Measurements from ENCODE around the gene NFATC3.

The NFATC3 gene

DNA sequence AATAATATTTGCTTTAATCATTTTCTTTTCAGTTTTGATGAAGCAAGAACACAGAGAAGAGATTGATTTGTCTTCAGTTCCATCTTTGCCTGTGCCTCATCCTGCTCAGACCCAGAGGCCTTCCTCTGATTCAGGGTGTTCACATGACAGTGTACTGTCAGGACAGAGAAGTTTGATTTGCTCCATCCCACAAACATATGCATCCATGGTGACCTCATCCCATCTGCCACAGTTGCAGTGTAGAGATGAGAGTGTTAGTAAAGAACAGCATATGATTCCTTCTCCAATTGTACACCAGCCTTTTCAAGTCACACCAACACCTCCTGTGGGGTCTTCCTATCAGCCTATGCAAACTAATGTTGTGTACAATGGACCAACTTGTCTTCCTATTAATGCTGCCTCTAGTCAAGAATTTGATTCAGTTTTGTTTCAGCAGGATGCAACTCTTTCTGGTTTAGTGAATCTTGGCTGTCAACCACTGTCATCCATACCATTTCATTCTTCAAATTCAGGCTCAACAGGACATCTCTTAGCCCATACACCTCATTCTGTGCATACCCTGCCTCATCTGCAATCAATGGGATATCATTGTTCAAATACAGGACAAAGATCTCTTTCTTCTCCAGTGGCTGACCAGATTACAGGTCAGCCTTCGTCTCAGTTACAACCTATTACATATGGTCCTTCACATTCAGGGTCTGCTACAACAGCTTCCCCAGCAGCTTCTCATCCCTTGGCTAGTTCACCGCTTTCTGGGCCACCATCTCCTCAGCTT lies 105.8 kb downstream of the NFATC3 start:
- Histone ChIP-seq H3K4me2 (no peak overlapping the region), H3K4me3 (IDR thresholded peaks at IDR 0.05; ENCODE audit: insufficient read depth, low read depth, low read length) (no peak overlapping the region), H3K27me3 (ENCODE audit: insufficient read depth, low read depth) (no peaks in the 10 kb centered on the region), H3K4me1 (ENCODE audit: low read depth, poor library complexity, severe bottlenecking) (no peaks in the 10 kb centered on the region), H2AFZ (ENCODE audit: low read depth) (no peak overlapping the region), H3K9ac (no peak overlapping the region), H4K20me1 (ENCODE audit: insufficient read depth) (no peaks in the 10 kb centered on the region), H3K27ac (no peak overlapping the region), H3K79me2 (ENCODE audit: insufficient read depth, low read depth) (no peaks in the 10 kb centered on the region), H3K36me3 (ENCODE audit: insufficient read depth) (no peaks in the 10 kb centered on the region)
- no peak for TF ChIP-seq CTCF (conservative IDR thresholded peaks at IDR 0.05; ENCODE audit: low read depth, low read length)

GRCh38 chr16:68194251-68194650 lies 109.1 kb downstream of the NFATC3 start:
- no peaks in the 10 kb centered on the region for H4K20me1 ChIP-seq (ENCODE audit: insufficient read depth)
- H3K4me1 ChIP-seq (ENCODE audit: low read depth, poor library complexity, severe bottlenecking): no peaks in the 10 kb centered on the region
- H3K27me3 ChIP-seq (ENCODE audit: insufficient read depth, low read depth): no peaks in the 10 kb centered on the region
- H3K27ac ChIP-seq: no peak overlapping the region
- no peak overlapping the region for H3K4me3 ChIP-seq (IDR thresholded peaks at IDR 0.05; ENCODE audit: insufficient read depth, low read depth, low read length)
- H3K79me2 ChIP-seq (ENCODE audit: insufficient read depth, low read depth): no peaks in the 10 kb centered on the region
- H2AFZ ChIP-seq (ENCODE audit: low read depth): no peak overlapping the region
- TF ChIP-seq CTCF (conservative IDR thresholded peaks at IDR 0.05; ENCODE audit: low read depth, low read length): no peak
- no peaks in the 10 kb centered on the region for H3K36me3 ChIP-seq (ENCODE audit: insufficient read depth)
- no peak overlapping the region for H3K4me2 ChIP-seq
- H3K9ac ChIP-seq: no peak overlapping the region

GRCh38 chr16:68197250-68197649 lies 112.1 kb downstream of the NFATC3 start:
- H3K9ac ChIP-seq: no peak overlapping the region
- no peak overlapping the region for H3K4me2 ChIP-seq
- H2AFZ ChIP-seq (ENCODE audit: low read depth): no peak overlapping the region
- H3K36me3 ChIP-seq (ENCODE audit: insufficient read depth): no peaks in the 10 kb centered on the region
- H4K20me1 ChIP-seq (ENCODE audit: insufficient read depth): no peaks in the 10 kb centered on the region
- TF ChIP-seq CTCF (conservative IDR thresholded peaks at IDR 0.05; ENCODE audit: low read depth, low read length): no peak
- H3K4me1 ChIP-seq (ENCODE audit: low read depth, poor library complexity, severe bottlenecking): peaks cover 21% of the 10 kb centered on the region
- no peak overlapping the region for H3K27ac ChIP-seq
- H3K27me3 ChIP-seq (ENCODE audit: insufficient read depth, low read depth): no peaks in the 10 kb centered on the region
- no peak overlapping the region for H3K4me3 ChIP-seq (IDR thresholded peaks at IDR 0.05; ENCODE audit: insufficient read depth, low read depth, low read length)
- H3K79me2 ChIP-seq (ENCODE audit: insufficient read depth, low read depth): no peaks in the 10 kb centered on the region

- Histone ChIP-seq H3K4me1 (ENCODE audit: low read depth, poor library complexity, severe bottlenecking) (peaks cover 25% of the 10 kb centered on the region), H3K27me3 (ENCODE audit: insufficient read depth, low read depth) (no peaks in the 10 kb centered on the region), H3K9ac (no peak overlapping the region), H3K4me2 (no peak overlapping the region), H3K27ac (no peak overlapping the region), H4K20me1 (ENCODE audit: insufficient read depth) (no peaks in the 10 kb centered on the region), H3K79me2 (ENCODE audit: insufficient read depth, low read depth) (no peaks in the 10 kb centered on the region), H3K4me3 (IDR thresholded peaks at IDR 0.05; ENCODE audit: insufficient read depth, low read depth, low read length) (no peak overlapping the region), H2AFZ (ENCODE audit: low read depth) (no peak overlapping the region), H3K36me3 (ENCODE audit: insufficient read depth) (no peaks in the 10 kb centered on the region)
- no peak for TF ChIP-seq CTCF (conservative IDR thresholded peaks at IDR 0.05; ENCODE audit: low read depth, low read length)
These were observed 115.1 kb downstream of the NFATC3 start for GRCh38 chr16:68200088-68200783.

All from KMS-11 (cell line).